BLaER1 (cell line): ENCODE results near the gene HSPA1L.
"Not testable (repeated sequence)": the region's sequence is repeated elsewhere in the genome, so short reads cannot be mapped to it uniquely, and the experiment has no call there.

Experiments
- H3K27ac ChIP-seq: shearing (Covaris generic); formaldehyde crosslinking; 2 replicates; pipeline ENCODE4 v1.8.1; 2022
- H3K27me3 ChIP-seq: shearing (Covaris generic); formaldehyde crosslinking; 2 replicates; pipeline ENCODE4 v1.8.1; 2022
- H3K36me3 ChIP-seq: shearing (Covaris generic); formaldehyde crosslinking; 2 replicates; pipeline ENCODE4 v1.8.1; 2022
- H3K4me1 ChIP-seq: shearing (Covaris generic); formaldehyde crosslinking; 2 replicates; pipeline ENCODE4 v1.8.1; 2022
- H3K4me2 ChIP-seq: shearing (Covaris generic); formaldehyde crosslinking; 2 replicates; pipeline ENCODE4 v1.8.1; 2022
- H3K4me3 ChIP-seq: shearing (Covaris generic); formaldehyde crosslinking; 2 replicates; pipeline ENCODE4 v1.8.1; 2022
- H3K9ac ChIP-seq: shearing (Covaris generic); formaldehyde crosslinking; 2 replicates; pipeline ENCODE4 v1.8.1; 2022
- H3K9me3 ChIP-seq: shearing (Covaris generic); formaldehyde crosslinking; 2 replicates; pipeline ENCODE4 v1.8.1; 2022
- H4K20me1 ChIP-seq: shearing (Covaris generic); formaldehyde crosslinking; 2 replicates; pipeline ENCODE4 v1.8.1; 2022
- Cebpa-rat ChIP-seq: shearing (Covaris generic); IDR thresholded peaks from 2 replicates; pipeline ENCODE4 v1.8.1; 2022

The HSPA1L gene

GRCh38 chr6:31851485-31851832, 36.4 kb upstream of the HSPA1L start:
- peaks cover 11% of the 10 kb centered on the region for H3K9me3 ChIP-seq
- H3K27ac ChIP-seq: no peak overlapping the region
- TF ChIP-seq Cebpa-rat: no peak
- no peak overlapping the region for H3K9ac ChIP-seq
- H3K27me3 ChIP-seq: no peaks in the 10 kb centered on the region
- H3K4me1 ChIP-seq: no peaks in the 10 kb centered on the region
- H3K4me3 ChIP-seq: no peak overlapping the region
- H3K36me3 ChIP-seq: 0 out of 2 replicates have a peak, but pooled peaks cover 8% of the 10 kb centered on the region
- H4K20me1 ChIP-seq: no peaks in the 10 kb centered on the region
- H3K4me2 ChIP-seq: no peak overlapping the region

- no peak overlapping the region for H3K4me2 ChIP-seq
- H3K9me3 ChIP-seq: peaks cover 11% of the 10 kb centered on the region
- H3K4me3 ChIP-seq: no peak overlapping the region
- H4K20me1 ChIP-seq: no peaks in the 10 kb centered on the region
- no peak overlapping the region for H3K9ac ChIP-seq
- H3K27me3 ChIP-seq: no peaks in the 10 kb centered on the region
- no peak overlapping the region for H3K27ac ChIP-seq
- H3K4me1 ChIP-seq: no peaks in the 10 kb centered on the region
- H3K36me3 ChIP-seq: 0 out of 2 replicates have a peak, but pooled peaks cover 8% of the 10 kb centered on the region
- TF ChIP-seq Cebpa-rat: no peak
Measured at GRCh38 chr6:31850765-31851484, 35.8 kb upstream of the HSPA1L start.

GRCh38 chr6:31847276-31847978, 32.3 kb upstream of the HSPA1L start:
- Histone ChIP-seq H3K27me3 (no peaks in the 10 kb centered on the region), H3K36me3 (no peaks in the 10 kb centered on the region), H3K4me1 (peaks cover 17% of the 10 kb centered on the region), H3K27ac (no peak overlapping the region), H3K9ac (no peak overlapping the region), H3K4me3 (no peak overlapping the region), H3K9me3 (no peaks in the 10 kb centered on the region; the same call in 1 of the 2 replicates), H3K4me2 (no peak overlapping the region), H4K20me1 (no peaks in the 10 kb centered on the region)
- TF ChIP-seq Cebpa-rat: no peak

GRCh38 chr6:31844507-31844906, 29.4 kb upstream of the HSPA1L start:
- peaks cover 28% of the 10 kb centered on the region for H4K20me1 ChIP-seq
- TF ChIP-seq Cebpa-rat: no peak

GRCh38 chr6:31842053-31842452, 27.0 kb upstream of the HSPA1L start:
- H3K27ac ChIP-seq: no peak overlapping the region
- H3K9me3 ChIP-seq: no peaks in the 10 kb centered on the region
- no peak overlapping the region for H3K9ac ChIP-seq
- no peak overlapping the region for H3K4me2 ChIP-seq
- peaks cover 53% of the 10 kb centered on the region for H4K20me1 ChIP-seq
- H3K4me3 ChIP-seq: no peak overlapping the region
- no peaks in the 10 kb centered on the region for H3K27me3 ChIP-seq
- H3K4me1 ChIP-seq: peaks cover 44% of the 10 kb centered on the region
- TF ChIP-seq Cebpa-rat: no peak
- peaks cover 52% of the 10 kb centered on the region for H3K36me3 ChIP-seq

More at GRCh38 chr6:31844507-31844906, 29.4 kb upstream of the HSPA1L start:
- peaks cover 28% of the 10 kb centered on the region for H3K36me3 ChIP-seq
- peaks cover 20% of the 10 kb centered on the region for H3K4me1 ChIP-seq
- H3K27ac ChIP-seq: no peak overlapping the region
- peak overlapping the region; percentile 48 for H3K4me2 ChIP-seq
- H3K4me3 ChIP-seq: no peak overlapping the region
- H3K9ac ChIP-seq: peak overlapping the region; percentile 29; the same call in 1 of the 2 replicates
- H3K9me3 ChIP-seq: no peaks in the 10 kb centered on the region
- no peaks in the 10 kb centered on the region for H3K27me3 ChIP-seq

- not testable (repeated sequence) for H3K9ac ChIP-seq, H3K27me3 ChIP-seq, H3K9me3 ChIP-seq, H3K4me3 ChIP-seq, H3K27ac ChIP-seq
- Histone ChIP-seq H3K4me2 (peak overlapping the region; percentile 96; the same call in 1 of the 2 replicates), H4K20me1 (peaks cover 69% of the 10 kb centered on the region), H3K36me3 (peaks cover 64% of the 10 kb centered on the region), H3K4me1 (peaks cover 46% of the 10 kb centered on the region)
Measured at GRCh38 chr6:31839779-31840126, 24.7 kb upstream of the HSPA1L start.

- peak overlapping the region; percentile 96 for H3K4me2 ChIP-seq
- no peak overlapping the region for H3K27ac ChIP-seq
Measured at GRCh38 chr6:31838968-31839367, 23.9 kb upstream of the HSPA1L start.

GRCh38 chr6:31838114-31838553, 23.1 kb upstream of the HSPA1L start:
- not testable (repeated sequence) for H3K27ac ChIP-seq, H3K27me3 ChIP-seq, H3K9me3 ChIP-seq
- Histone ChIP-seq H3K36me3 (peaks cover 64% of the 10 kb centered on the region), H3K4me1 (peaks cover 43% of the 10 kb centered on the region), H3K4me2 (peak overlapping the region; percentile 96), H3K9ac (peak overlapping the region; percentile 97), H4K20me1 (peaks cover 69% of the 10 kb centered on the region), H3K4me3 (peak overlapping the region; percentile 83)

More at GRCh38 chr6:31838968-31839367, 23.9 kb upstream of the HSPA1L start:
- H3K4me3 ChIP-seq: peak overlapping the region; percentile 83
- H4K20me1 ChIP-seq: peaks cover 69% of the 10 kb centered on the region
- no peak overlapping the region; the same call in 1 of the 2 replicates for H3K9ac ChIP-seq
- TF ChIP-seq Cebpa-rat: no peak
- H3K4me1 ChIP-seq: peaks cover 43% of the 10 kb centered on the region
- peaks cover 64% of the 10 kb centered on the region for H3K36me3 ChIP-seq
- no peaks in the 10 kb centered on the region for H3K9me3 ChIP-seq
- no peaks in the 10 kb centered on the region for H3K27me3 ChIP-seq

- H3K36me3 ChIP-seq: peaks cover 64% of the 10 kb centered on the region
- H3K9me3 ChIP-seq: no peaks in the 10 kb centered on the region
- H3K27me3 ChIP-seq: no peaks in the 10 kb centered on the region
- peak overlapping the region; percentile 97 for H3K9ac ChIP-seq
- TF ChIP-seq Cebpa-rat: no peak
- peak overlapping the region; percentile 83 for H3K4me3 ChIP-seq
- peaks cover 48% of the 10 kb centered on the region for H3K4me1 ChIP-seq
- H3K4me2 ChIP-seq: peak overlapping the region; percentile 96
- H4K20me1 ChIP-seq: peaks cover 69% of the 10 kb centered on the region
- peak overlapping the region; percentile 98 for H3K27ac ChIP-seq
Measured at GRCh38 chr6:31837369-31838113, 22.5 kb upstream of the HSPA1L start.
